C4-2B (cell line): ENCODE data around the gene ZNF224.
"Not testable (repeated sequence)": the region's sequence is repeated elsewhere in the genome, so short reads cannot be mapped to it uniquely, and the experiment has no call there.

Experiments
- H3K27ac ChIP-seq: fragments of 450-650 bp; 2 replicates; pipeline ENCODE4 v1.5.1; 2017
- CTCF ChIP-seq: fragments of 450-650 bp; conservative IDR thresholded peaks from 2 replicates; pipeline ENCODE4 v1.5.1; 2017; ENCODE audit warnings: mild to moderate bottlenecking
- ZFX ChIP-seq: fragments of 450-650 bp; IDR thresholded peaks from 2 replicates; pipeline ENCODE4 v1.6.1; 2017

ZNF224 gene

GRCh38 chr19:44109458-44109857 is 15.3 kb downstream of the ZNF224 start:
- H3K27ac ChIP-seq, result no peak overlapping the region
- TF ChIP-seq CTCF, result no peak
- TF ChIP-seq ZFX, result no peak

GRCh38 chr19:44111910-44112463 is 17.8 kb downstream of the ZNF224 start:
- TF ChIP-seq CTCF, result no peak
- TF ChIP-seq ZFX, result no peak
- no peak overlapping the region for H3K27ac ChIP-seq

GRCh38 chr19:44112802-44113137 is 18.6 kb downstream of the ZNF224 start:
- no peak for TF ChIP-seq ZFX
- peak overlapping the region; percentile 59; the same call in 1 of the 2 replicates for H3K27ac ChIP-seq

- peak within 1 kb of the TSS; percentile 59 for H3K27ac ChIP-seq
- TF ChIP-seq CTCF (no peak), ZFX (no peak)
Measured at GRCh38 chr19:44113138-44113783, 19.1 kb downstream of the ZNF224 start, which contains the start of gene ZNF225. Gene ZNF225, plus strand, starts transcription at chr19:44113399. Its CDS starts 2,429 bp downstream, at chr19:44115828.

GRCh38 chr19:44113784-44114390 is 19.7 kb downstream of the ZNF224 start:
- TF ChIP-seq ZFX, result no peak
- TF ChIP-seq CTCF, result no peak
- peak overlapping the region; percentile 59 for H3K27ac ChIP-seq

- H3K27ac ChIP-seq, result not testable (repeated sequence)
Measured at GRCh38 chr19:44121162-44121561, 27.0 kb downstream of the ZNF224 start.

- TF ChIP-seq ZFX (no peak), CTCF (no peak)
Measured at GRCh38 chr19:44131955-44132354, 37.8 kb downstream of the ZNF224 start.

GRCh38 chr19:44141191-44142058 is 47.3 kb downstream of the ZNF224 start, which contains the start of gene ZNF234:
Gene ZNF234, plus strand, starts transcription at chr19:44141554. Its CDS starts 3,079 bp downstream, at chr19:44144633.
- H3K27ac ChIP-seq, result peak within 1 kb of the TSS; percentile 80
- TF ChIP-seq ZFX, result 0 out of 2 replicates have a peak, but pooled peaks have one; percentile 26
- TF ChIP-seq CTCF, result no peak

More at GRCh38 chr19:44131955-44132354, 37.8 kb downstream of the ZNF224 start:
- H3K27ac ChIP-seq, result no peak overlapping the region
